Stimulated activated CD8-positive, alpha-beta memory T cell treated with anti-CD3 and anti-CD28 coated beads, Interleukin-4, amount 100 ng/mL, for 4 hours (primary cell): ENCODE results near the gene G3BP1.
"Not testable (repeated sequence)": the region's sequence is repeated elsewhere in the genome, so short reads cannot be mapped to it uniquely, and the experiment has no call there.

Source experiments
- DNase-seq, 2 donors: peaks; one replicate each; pipeline ENCODE4 v3.0.0-alpha.2; 2020; ENCODE audit warnings: low read depth in 2 of 2, low spot score in 1 of 2

The G3BP1 gene

DNA sequence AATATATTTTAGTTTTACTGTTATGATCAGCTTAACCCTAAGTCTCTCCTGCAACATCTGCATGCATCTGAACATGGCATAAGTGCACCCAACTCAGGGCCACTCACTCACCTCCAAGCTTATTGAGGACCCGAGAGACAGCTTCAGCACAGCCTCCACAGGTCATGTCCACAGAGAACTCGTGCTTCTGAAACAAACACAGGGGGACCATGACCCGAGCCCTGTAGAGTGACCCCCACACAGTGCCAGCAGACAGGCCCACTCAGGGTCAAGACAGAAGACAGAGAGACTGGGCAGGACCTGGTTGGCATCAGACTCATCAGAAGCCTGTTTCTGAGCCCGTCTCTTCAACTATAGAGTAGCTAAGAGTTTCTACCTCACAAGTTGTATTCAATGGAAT is 20.2 kb upstream of the G3BP1 start:
- no peak for DNase-seq

DNA sequence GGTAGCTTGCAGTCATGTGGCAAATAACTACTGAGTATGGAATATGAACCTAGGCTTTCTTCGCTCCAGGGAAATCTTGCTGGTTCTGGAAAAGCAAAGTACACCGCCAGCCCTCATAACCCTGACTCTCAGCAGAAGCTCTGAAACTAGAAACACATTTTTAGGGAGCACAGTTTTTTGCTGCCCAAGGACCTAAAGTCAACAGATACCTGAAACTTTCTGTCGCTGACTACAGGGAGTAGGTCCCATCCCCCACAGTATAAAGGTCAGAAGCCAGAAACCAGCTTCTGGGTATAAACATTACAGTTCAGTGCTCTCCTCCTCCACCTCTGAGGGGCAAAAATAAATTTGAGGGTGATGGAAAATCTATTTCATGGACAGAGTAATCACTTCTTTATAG is 16.4 kb upstream of the G3BP1 start:
- no peak for DNase-seq

DNA sequence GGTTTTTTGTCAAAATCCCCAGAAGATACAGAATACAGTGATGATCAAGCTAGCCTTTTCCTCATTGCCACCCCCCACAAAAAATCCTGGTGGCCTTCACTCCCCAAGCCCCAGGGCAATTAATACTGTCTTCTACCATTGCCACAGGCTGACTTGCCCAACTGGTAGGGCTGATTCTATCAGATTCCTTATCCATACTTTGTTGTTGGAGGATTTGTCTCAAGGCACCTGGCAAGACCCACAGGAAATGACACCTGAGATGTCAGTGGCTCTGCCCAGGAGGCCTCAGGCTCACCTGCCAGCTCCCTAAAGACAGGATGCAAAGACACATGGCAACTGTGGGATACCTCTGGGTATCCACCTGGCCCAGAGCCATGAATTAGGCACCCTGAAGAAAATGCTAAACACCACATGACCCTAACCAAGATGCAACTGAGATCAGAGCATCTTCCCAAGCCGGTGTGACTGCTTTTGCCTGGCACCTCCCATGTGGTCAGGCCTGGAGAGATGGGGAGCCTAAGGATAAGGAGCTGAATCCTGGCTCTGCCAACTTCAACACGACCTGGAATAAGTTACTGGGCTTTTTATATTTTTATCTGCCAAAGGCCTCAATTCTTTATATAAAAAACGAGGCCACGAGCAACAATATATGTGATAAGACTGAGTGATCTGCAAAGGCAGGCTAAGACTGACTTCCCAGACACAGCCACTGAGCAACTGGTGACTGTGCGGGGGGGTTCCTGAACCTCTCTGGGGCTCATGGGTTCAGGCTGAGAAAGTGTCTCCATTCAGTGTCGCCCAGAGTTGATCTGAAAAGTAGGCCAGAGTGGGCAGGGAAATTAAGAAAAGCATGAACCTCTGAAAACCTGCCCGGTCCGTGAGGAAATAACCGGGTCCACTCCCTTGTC is 14.3 kb upstream of the G3BP1 start:
- no peak for DNase-seq

DNA sequence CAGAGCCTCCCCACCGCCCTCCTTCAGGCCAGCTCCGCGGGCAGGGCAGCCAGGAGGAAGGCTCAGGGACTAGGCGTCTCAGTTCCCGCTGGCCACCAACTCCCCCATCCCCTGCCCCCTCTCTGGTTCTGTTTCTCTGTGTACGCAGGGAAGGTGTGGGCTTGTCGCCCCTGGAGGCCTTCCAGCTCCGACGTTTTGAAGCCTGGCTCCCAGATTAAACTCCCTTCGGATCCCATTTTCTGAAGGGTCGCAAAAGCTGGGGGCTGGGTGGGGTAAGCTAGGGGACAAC is 13.7 kb upstream of the G3BP1 start:
- DNase-seq = no peak

DNA sequence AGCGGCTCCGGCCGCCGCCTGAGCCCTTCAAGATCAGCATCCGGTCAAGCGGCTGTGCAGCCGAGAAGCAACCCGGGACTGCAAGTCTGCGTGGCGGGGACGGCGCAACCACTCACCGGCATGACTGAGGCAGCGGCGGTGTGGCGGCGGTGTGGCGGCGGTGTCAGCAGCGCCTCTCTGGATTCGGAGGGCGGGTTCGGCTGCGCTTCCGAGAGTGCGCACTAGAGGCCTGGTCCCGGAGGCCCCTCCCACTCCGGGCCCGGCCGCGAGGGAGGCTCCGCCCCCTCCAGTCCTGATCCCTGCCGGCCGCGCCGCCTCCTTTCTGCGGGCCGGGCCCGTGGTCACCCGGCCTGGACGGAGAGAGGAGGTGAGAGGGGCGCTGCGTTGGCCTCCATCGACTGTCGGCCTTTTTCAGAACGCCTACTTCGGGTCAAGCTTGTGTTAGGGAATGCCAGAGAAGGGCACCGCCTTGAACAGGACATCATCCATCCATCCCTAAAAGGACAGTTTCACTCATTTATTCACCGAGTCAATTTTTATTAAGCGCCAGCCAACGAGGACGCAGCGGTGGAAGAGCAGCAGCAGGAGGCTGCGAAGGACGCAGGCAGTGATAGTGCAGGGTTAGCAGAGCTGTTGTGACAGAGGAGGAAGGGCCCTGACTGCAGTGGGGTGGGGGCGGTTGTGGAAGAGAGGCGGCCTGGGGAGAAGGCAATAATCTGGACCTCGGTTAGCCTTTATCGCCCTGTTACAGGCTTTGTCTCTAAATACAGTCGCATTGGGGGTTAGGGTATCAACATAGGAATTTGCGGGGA is 13.1 kb upstream of the G3BP1 start, which contains the start of gene ATOX1:
ATOX1 (minus strand) TSS at position 202 of the 812 bp plus-strand sequence; CDS start at position 122, 80 bp downstream.
- peak; percentile 73 to 76 for DNase-seq

DNA sequence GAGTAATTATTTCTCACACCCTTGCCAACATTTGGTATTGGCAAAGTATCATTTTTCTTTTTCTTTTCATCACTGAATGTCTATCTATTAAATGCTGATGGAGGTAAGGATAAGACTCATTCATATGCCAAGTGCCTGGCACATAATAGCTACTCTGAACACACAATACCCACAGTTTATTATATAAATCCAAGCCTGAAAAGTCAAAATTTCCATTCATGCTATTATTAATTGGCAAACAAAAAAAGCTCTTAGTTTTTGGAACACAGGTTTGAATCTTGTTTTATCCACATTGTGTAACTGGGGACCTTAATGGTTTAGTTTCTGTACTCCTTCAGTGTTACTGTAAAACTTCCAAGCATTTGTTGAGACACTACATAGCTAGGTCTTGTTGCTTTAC is 7.0 kb upstream of the G3BP1 start:
- no peak for DNase-seq

DNA sequence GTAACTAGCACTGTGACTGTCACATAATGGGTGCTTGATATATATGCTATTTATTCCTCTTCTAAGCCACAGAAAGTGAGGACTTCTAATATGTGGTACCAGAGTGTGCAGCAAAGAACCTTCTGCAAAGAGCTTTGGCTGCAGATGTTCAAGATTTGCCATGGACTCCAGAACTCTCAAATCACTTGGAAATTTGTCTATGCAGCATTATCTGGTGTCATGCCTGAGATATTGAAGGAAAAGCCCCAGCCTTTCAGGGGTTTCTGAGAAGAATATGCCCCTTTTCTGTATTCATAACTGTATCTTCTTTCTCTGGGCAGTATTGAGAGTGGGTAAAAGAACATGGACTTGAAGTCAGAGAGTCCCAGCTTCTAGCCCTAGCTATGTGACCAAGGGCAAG is 4.8 kb upstream of the G3BP1 start:
- DNase-seq = no peak

DNA sequence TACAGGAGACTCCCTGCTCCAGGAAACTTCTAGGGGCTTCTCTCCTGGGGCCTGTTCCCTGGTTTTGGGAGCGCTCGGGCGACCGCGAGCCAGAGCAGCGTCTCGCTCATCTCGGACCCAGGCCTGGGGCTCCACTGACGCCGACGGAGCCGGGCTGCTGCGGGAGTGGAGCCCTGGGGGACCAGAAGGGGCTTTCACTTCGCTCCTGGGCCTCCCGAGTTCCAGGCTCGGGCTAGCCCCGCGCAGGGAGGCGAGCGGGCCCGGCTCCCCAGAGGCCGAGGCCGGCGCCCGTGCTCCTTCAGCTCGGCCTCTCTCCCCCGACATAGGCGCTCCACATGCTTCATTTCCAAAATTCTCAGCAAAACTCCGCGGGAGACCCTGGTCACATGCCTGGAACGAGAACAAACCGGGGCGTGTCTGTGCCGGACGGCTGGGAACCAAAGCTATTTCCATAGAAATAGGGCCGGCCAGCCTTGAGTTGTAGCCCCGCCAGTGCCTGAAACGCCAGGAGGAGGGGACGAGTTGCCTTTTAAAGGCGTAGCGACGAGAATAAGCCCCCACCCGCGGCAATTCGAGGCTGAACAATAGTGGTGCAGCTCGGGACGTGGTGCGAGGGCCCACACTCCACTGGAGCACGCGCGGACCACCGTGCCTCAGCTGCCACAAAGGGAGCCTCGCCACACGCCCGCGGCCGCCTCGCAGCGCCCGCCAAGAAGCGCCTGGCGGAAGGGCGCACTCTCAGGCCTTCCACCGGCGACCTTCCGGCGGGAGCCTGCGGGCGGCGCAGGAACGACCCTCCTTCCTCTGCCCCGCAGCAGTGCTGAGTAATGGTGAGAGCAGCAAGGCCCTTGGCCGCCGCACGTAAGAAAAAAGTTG is 1.1 kb upstream of the G3BP1 start:
- DNase-seq = no peak

DNA sequence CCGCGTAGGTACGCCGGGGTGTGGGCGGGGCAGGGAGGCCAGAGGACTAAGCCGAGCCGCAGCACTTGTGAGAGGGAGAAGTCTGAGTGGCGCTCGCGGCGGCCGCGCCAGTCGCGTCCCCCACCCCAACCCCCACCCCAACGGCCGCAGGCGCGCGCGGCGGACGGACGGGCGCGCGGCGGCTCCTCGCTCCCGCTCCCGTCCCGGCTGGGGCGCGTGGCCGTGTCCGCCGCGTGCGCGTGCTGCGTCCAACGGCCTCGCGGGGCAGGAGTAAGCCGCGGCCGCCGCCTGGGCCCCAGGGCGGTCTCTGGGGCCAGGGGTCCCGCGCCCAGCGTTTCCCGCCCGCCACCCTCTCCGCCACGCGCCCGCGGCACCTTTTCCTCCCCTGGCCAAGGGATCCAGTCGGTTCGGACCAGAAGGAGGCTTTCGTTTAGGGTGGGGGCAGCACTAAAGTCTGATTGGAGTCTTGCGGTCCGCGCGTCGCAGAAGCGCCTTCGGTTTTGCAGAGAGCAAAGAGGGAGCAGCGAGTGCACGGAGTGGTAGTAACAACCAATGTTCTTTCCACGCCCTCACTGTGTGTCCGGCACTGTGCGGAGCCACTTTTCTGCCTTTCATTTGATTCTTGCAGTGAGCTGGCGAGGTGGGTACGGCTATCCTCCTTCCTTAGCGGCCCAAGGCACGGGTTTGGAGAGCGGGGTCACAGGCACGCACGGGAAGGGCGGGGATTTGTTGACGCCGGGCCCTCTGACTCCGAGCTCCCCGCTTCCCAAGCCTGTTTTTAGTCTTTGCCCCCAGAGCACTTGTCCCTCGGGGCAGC is 483 bp downstream of the G3BP1 start:
- no peak for DNase-seq

DNA sequence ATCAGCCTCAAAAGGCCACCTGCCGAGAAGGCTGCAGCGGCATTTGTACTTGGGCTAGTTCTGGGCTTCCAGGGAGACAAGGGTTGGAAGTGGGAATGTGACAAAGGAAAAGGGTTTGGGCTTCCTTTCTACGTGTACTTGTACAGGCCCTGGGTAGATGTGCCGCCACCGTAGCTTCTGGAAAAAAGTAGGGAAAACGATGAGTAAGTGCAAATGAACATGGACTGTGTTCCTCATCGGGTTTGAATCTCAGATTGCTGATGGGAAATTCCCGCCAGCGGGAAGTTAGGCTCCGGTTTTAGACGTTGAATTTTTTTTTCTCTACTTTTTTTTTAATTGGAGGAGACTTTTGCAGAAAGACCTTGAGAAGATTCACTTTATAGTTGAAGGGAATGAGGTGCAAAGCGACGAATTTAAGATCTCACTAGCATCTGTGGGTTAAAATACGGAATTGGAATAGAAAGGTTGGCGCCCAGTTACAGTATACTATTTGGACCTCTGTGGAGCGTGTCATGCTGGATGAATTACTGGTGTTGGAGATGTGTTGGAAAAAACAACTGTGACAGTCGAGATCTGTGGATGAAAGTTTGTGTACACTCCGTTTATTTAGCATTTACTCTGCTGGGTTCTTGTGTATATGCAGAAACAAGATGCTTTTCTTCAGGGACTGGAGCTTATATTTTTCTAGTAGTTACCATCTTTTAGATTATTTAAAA is 1.2 kb downstream of the G3BP1 start:
- DNase-seq = no peak

DNA sequence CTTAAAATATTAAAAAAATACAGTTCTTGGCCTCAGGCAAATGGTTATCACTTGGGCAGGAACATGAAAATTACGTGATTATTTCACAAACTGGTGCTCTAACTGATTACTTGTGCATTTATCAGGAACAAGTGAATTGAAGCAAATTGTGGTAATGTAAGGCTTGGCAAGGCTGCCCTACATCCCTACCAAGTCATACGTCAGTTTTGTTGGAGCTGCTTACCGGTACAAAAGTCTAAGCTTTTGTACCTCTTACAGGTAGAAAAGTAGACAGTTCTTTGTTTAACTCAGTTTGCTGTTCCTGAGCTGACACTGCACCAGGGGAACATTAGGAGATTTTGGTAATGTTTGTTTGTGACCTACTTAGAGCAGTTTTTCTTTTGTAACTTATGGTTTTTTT is 2.2 kb downstream of the G3BP1 start:
- DNase-seq = no peak

DNA sequence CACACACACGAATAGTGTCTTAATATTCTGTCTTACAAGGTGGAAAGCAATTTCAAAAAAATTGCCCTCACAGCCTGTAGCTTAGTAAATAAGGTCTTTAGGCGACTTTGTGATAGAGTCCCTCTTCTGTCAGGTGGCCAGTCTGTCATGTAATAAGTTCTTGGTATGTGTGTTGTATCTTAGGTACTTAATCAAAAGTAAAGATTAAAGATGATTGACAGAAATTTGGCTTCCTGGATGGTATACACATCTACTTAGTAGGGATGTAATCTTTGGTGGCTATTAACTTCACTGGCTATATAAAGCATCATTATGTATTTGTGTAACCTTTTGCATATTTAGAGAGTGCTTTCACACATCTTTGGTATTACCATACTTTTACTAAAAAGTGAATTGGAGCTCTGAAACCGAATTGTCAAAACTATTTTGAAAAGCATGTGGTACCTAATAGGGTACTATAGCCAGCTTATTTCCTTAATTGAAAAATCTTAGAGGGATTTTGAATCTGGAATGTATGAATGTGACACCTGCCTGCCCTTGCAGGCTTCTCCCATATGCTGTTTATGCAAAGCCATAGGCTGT is 3.4 kb downstream of the G3BP1 start:
- no peak for DNase-seq

DNA sequence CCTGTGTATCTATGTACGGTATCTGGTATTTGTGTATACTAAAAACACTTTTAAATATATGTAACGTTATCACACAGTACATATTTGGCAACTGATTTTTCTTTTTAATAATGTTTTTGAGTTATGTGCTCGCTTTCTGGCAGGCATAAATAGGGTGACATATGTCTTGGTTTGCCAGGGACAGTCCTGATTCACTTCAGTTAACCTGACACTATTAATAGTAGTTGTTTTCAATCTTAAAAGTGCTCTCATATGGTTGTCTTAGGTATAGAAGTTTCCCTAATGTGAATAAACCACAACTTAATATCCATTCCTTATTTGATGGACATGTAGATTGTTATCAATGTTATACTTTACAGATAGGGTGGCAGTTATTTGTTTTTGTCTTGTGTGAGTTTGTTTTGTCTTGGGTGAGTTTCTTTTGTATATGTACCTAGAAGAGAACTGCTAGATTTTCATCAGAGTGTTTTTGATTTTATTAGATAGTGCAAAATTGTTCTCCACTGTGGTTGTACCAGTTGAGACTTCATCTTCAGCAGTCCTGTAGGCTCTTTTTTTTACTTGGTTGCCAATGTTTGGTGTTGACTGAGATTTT is 7.9 kb downstream of the G3BP1 start:
- DNase-seq = no peak

DNA sequence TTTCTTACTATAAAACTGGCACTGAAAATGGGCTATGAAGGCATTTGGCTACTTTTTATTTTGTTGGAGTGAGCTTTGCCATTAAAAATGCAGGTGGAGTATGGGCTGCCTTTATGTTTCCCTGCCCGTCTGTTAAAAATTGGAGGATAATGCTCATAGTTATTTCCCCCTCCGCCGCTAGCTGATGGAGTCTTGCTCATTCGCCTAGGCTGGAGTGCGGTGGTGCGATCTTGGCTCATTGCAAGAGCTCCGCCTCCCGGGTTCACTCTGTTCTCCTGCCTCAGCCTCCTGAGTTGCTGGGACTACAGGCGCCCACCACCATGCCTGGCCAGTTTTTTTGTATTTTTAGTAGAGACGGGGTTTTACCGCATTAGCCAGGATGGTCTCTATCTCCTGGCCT is 8.6 kb downstream of the G3BP1 start:
- no peak for DNase-seq

DNA sequence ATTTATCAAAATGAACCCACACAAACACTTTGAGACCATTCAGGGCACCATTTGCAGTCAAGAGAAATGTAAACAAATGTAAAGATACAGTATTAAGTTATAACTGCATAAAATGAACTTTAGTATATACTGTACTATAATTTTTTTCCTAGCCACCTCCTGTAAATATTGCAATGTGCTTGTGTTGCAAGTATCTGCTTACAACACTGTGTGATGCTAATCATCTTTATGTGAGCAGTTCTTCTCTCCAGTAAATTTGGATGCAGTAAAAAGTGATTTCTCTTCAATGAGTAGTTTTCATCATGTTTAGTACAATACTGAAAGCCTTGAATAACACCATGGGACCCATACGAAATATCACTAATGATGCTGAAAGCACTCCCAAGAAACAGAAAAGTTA is 9.4 kb downstream of the G3BP1 start:
- no peak for DNase-seq

DNA sequence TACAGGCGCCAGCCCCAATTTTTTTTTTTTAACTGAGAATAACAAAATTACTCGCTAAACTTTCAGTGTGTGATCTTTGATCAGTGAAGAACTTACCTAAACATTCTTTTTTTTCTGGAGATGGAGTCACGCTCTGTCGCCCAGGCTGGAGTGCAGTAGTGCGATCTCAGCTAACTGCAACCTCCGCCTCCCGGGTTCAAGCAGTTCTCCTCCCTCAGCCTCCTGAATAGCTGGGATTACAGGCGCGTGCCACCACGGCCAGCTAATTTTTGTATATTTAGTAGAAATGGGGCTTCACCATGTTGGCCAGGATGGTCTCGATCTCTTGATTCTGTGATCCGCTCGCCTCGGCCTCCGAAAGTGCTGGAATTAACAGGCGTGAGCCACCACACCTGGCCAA is 11.9 kb downstream of the G3BP1 start:
- not testable (repeated sequence) for DNase-seq

DNA sequence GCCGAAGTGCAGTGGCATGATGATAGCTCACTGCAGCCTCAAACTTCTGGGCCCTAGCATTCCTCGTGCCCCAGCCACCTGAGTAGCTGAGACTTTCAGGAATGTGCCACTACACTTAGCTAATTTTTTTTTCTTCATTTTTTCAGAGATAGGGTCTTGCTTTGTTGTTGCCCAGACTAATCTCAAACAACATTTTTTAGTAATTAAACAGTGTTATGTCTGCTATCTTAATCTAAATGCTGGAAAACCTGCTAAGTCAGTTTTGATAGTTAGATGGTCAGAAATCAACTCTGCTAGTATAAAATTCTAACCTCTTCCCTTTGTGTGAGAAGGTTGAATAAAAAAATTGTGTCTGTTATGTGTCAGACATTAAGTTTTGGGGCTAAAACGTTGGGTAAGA is 12.4 kb downstream of the G3BP1 start:
- DNase-seq = no peak

DNA sequence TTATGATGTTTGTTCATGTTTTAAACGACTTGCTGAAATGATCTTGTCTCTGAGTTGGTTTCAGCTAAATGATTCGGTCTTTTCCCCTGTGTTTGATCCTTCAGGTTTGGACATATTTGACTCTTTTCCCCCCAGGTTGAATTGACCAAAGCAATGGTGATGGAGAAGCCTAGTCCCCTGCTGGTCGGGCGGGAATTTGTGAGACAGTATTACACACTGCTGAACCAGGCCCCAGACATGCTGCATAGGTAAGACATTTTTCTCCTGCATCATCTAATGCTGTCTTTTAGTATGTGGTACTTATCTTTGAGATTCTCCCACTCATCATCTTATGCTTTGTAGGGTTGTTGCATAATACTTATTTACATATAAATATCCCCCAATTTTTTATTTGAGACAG is 14.7 kb downstream of the G3BP1 start:
- no peak for DNase-seq

DNA sequence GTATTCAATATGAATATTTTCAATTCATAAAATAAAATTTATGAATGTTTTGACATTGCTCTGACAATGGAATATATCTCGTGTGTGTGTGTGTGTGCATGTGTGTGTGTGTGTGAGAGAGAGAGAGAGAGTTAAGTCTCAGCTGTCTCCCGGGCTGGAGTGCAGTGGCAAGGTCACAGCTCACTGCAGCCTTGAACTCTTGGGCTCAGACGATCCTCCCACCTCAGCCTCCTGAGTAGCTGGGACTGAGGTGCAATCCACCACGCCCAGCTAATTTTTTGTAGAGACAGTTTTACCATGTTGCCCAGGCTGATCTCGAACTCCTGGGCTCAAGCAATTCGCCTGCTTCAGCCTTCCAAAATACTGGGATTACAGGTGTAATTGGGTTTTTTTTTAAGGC is 16.1 kb downstream of the G3BP1 start:
- no peak for DNase-seq
